BE2C (cell line): ENCODE data around the gene OR2T11.
"Not testable (repeated sequence)": the region's sequence is repeated elsewhere in the genome, so short reads cannot be mapped to it uniquely, and the experiment has no call there.

Source experiments
- DNase-seq: peaks from one replicate; pipeline ENCODE4 v3.0.0-alpha.2; 2020
- H3K27me3 ChIP-seq: fragments of 250-450 bp; sonication (Bioruptor Pico); 2 replicates; pipeline ENCODE4 v1.5.1; 2020; ENCODE audit warnings: mild to moderate bottlenecking
- H3K36me3 ChIP-seq: fragments of 250-450 bp; sonication (Bioruptor Pico); 2 replicates; pipeline ENCODE4 v1.5.1; 2020; ENCODE audit warnings: mild to moderate bottlenecking
- H3K4me1 ChIP-seq: fragments of 250-450 bp; sonication (Bioruptor Pico); 2 replicates; pipeline ENCODE4 v1.5.1; 2020
- H3K4me3 ChIP-seq: 2 replicates; pipeline ENCODE4 v1.5.1; 2011; ENCODE audit warnings: low read depth, low read length
- H3K9me3 ChIP-seq: fragments of 250-450 bp; sonication (Bioruptor Pico); 2 replicates; pipeline ENCODE4 v1.5.1; 2020
- CTCF ChIP-seq: IDR thresholded peaks from 2 replicates; pipeline ENCODE4 v1.5.1; 2012; ENCODE audit warnings: mild to moderate bottlenecking, low read depth, low read length

The OR2T11 gene

GRCh38 chr1:248589334-248589733, 45.6 kb downstream of the OR2T11 start:
- no peak for DNase-seq
- no peak for TF ChIP-seq CTCF
- Histone ChIP-seq H3K36me3 (no peaks in the 10 kb centered on the region), H3K9me3 (no peaks in the 10 kb centered on the region), H3K4me1 (no peaks in the 10 kb centered on the region), H3K27me3 (no peaks in the 10 kb centered on the region), H3K4me3 (no peak overlapping the region)

- Histone ChIP-seq H3K4me1 (no peaks in the 10 kb centered on the region), H3K9me3 (no peaks in the 10 kb centered on the region), H3K36me3 (no peaks in the 10 kb centered on the region), H3K4me3 (no peak overlapping the region), H3K27me3 (no peaks in the 10 kb centered on the region)
- DNase-seq: no peak
- TF ChIP-seq CTCF: no peak
Observed at GRCh38 chr1:248585266-248585665, 49.6 kb downstream of the OR2T11 start.

GRCh38 chr1:248576260-248576980, 58.5 kb downstream of the OR2T11 start:
- Histone ChIP-seq H3K4me1 (no peaks in the 10 kb centered on the region), H3K9me3 (no peaks in the 10 kb centered on the region), H3K4me3 (no peak overlapping the region), H3K27me3 (no peaks in the 10 kb centered on the region), H3K36me3 (no peaks in the 10 kb centered on the region)
- TF ChIP-seq CTCF: no peak
- DNase-seq: no peak

- not testable (repeated sequence) for H3K4me3 ChIP-seq, H3K27me3 ChIP-seq
Observed at GRCh38 chr1:248574657-248575056, 60.2 kb downstream of the OR2T11 start, which contains the start of gene OR2T34. TSS of gene OR2T34 (minus strand) at chr1:248574757. CDS start at chr1:248574757, 0 bp downstream.

GRCh38 chr1:248573856-248574255, 61.0 kb downstream of the OR2T11 start:
- DNase-seq, H3K9me3 ChIP-seq, H3K4me1 ChIP-seq, H3K27me3 ChIP-seq, H3K4me3 ChIP-seq, H3K36me3 ChIP-seq: not testable (repeated sequence)

More at GRCh38 chr1:248574657-248575056, 60.2 kb downstream of the OR2T11 start, which contains the start of gene OR2T34:
- H3K36me3 ChIP-seq, H3K4me1 ChIP-seq, DNase-seq, H3K9me3 ChIP-seq: not testable (repeated sequence)
